Fibroblast of pulmonary artery (primary cell): ENCODE measurements around the gene SDK2.

Source experiments
- DNase-seq: peaks from one replicate; pipeline ENCODE4 v3.0.0-alpha.2; 2010; ENCODE audit warnings: low read depth
- H3K4me3 ChIP-seq: replicated peaks from 2 replicates; pipeline ENCODE4 v1.5.1; 2011; ENCODE audit warnings: low read depth, mild to moderate bottlenecking, control low read depth, low read length, moderate library complexity
- TF ChIP-seq, protein P1 (sequence below): IDR thresholded peaks from 2 replicates; pipeline ENCODE4 v1.5.1; 2011; ENCODE audit warnings: mild to moderate bottlenecking, control low read depth, low read length, inconsistent platforms; ENCODE audit errors: missing control alignments

Gene SDK2

DNA sequence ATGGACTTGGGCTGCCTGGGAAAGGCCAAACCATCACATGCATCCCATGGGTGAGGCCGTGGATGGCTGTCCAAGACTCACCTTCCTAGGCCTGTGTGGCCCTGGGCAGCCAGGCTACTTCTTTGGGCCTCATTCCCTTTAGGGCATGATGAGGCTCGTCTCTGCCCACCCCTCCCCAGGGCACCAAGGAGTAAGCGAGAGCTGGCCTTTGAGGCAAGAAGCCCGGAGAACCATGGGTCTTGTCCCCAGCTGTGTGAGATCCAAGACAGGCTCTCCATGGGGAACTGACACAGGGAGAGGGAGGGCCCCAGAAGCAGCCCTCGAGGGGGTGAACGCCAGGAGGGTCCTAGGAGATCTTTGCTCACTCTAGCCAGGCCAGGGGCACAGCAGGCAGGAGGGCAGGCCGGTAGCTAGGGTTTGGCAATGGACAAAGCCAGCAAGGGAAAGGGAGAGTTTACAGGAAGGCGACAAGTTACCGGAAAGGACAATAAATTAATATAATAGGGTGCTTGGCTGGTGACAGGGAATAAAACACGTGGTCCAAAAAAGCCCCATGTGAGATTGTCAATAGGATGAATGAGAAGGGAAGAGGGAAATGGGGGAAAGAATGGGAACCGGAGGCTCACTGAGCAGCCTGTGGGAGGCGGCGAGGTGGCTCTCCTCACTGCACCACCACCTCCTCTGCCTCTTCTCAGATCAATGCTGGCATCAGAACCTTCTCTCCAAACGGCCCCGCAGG, 119.1 kb downstream of the SDK2 start:
- no peak overlapping the region for H3K4me3 ChIP-seq
- no peak for DNase-seq
- TF ChIP-seq, protein P1, sequence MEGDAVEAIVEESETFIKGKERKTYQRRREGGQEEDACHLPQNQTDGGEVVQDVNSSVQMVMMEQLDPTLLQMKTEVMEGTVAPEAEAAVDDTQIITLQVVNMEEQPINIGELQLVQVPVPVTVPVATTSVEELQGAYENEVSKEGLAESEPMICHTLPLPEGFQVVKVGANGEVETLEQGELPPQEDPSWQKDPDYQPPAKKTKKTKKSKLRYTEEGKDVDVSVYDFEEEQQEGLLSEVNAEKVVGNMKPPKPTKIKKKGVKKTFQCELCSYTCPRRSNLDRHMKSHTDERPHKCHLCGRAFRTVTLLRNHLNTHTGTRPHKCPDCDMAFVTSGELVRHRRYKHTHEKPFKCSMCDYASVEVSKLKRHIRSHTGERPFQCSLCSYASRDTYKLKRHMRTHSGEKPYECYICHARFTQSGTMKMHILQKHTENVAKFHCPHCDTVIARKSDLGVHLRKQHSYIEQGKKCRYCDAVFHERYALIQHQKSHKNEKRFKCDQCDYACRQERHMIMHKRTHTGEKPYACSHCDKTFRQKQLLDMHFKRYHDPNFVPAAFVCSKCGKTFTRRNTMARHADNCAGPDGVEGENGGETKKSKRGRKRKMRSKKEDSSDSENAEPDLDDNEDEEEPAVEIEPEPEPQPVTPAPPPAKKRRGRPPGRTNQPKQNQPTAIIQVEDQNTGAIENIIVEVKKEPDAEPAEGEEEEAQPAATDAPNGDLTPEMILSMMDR: no peak

DNA sequence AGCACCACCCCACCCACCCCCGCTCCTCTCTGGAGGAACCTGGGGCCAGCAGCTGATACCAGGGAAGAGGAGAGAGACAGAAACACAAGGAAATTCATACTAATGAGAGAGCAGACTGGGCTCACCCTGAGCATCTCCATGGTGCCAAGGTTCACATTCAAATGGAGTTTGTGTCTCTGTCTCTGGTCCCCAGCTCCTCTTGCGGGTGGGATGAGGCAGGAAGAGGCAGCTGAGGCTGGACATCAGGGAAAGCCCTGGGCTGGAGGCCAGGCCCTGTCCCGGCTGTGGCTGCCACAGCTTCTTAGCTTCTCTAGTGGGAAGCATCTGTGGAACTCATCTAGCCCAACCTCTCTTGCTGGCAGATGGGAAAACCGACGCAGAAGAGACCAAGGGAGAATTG, 121.5 kb downstream of the SDK2 start:
- TF ChIP-seq, protein P1: no peak
- DNase-seq: no peak
- H3K4me3 ChIP-seq: no peak overlapping the region

DNA sequence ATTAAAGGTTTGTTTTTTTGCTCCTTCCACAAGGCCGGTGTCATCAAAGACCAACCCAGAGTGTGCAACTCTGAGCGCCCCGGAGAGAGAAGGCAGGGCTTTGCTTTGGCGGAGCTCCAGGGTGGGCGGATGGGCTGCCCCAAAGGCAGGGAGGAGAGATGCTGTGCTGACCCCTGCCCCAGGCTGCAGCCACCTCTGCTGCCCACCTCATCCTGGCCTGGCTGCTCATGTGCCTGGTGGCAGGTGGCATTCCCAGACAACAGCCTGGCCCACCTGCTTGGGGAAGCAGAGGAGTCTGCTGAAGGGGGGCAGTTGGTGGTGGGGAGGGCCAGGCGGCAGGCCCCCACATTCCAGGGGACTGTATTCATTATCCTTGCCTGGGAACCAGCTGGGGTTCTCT, 122.1 kb downstream of the SDK2 start:
- TF ChIP-seq, protein P1: no peak
- DNase-seq: no peak
- no peak overlapping the region for H3K4me3 ChIP-seq

DNA sequence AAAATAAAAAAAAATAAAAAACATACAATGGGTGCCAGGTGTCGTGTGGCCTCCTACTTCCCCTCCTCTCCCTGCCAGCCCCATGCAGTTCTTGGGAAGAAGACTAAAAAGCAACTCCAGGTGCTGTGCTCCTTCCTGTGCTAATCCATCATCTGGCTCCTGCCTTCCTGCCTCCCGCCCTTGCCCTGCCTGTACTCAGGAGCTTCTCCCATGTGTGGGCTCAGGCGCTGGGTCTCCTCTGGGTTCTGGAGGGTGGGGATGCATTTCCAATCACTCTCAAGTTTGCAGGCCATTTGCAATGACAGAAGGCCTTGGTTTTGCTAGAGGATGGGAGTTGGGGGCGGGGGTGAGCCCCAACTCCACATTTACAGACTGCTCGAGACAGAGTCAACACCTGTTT, 122.9 kb downstream of the SDK2 start:
- TF ChIP-seq, protein P1: no peak
- no peak for DNase-seq

DNA sequence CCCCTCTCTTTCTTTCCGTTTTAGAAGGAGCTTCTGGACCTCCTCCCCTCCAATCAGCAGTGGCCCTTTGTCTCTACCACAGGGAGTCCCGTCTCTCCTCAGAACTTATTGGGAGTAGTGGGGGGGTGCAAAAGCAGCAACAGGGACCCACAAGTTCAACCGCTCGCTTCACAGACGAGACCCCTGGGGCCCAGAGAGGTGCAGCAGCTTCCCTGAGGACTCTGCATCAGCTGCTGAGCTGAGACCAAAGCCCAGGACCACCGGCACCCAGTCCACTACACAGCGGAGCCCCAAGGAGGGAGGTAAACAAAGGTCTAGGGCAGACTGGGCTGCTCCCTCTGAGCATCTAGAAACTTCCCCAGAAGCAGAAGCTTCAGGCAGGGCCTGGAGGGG, 123.9 kb downstream of the SDK2 start:
- no peak for DNase-seq
- H3K4me3 ChIP-seq: no peak overlapping the region
- TF ChIP-seq, protein P1: no peak

More for the DNA sequence above, 122.9 kb downstream of the SDK2 start:
- H3K4me3 ChIP-seq: no peak overlapping the region

DNA sequence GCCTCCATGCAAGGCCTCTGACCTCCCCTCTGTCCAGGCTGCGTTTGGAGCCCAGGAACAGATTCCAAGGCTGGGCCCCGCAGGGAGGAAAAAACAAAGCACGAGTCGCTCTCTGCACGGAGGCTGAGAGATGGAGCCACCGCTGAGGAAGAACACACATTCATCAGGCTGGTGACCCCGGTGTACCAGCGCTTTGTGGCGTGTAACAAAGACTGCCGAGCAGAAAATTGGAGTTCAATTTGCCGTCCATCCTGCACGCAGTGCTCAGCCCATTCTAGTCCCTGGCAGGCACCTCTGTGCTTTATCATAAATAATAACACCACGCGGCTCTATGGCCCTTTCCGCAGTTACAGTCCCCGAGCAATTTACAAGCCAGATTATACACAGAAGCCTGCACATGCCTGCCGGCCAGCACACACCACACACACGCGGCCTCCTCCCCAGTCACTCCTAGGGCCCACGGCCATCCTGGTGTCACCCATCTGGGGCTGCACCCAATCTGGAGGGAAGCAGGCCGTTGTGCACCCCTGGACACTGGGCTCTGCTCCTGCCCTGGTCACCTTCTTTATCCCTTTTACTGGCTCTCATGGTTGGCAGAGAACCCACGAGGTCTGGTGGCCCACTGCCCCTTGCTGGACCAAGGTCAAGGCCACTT, 124.4 kb downstream of the SDK2 start:
- TF ChIP-seq, protein P1: no peak
- DNase-seq: no peak
- no peak overlapping the region for H3K4me3 ChIP-seq

DNA sequence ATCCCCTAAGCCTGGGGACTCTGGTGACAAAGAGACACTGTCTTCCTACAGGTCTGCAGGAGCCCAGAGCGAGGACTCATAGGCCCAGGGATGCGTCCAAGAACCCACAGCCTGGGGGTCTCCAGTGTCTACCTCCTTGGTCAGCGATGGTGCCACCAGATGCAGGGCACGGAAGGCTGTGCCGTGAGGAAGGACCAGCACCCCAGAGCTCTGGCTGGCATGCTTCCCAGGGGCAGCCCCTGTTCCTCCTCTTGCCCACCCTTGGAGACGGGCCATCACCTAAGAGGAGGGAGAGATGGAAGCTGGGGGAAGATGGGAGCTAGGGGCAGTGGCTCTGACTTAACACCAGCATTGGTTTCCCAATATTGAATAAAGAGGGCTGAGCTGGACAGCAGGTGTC, 125.2 kb downstream of the SDK2 start:
- no peak for DNase-seq
- no peak overlapping the region for H3K4me3 ChIP-seq
- TF ChIP-seq, protein P1: no peak
